MCF 10A (cell line): Measurements from ENCODE around the gene ARPC5. TPM values are rescaled to one million over a fixed set of nuclear protein-coding genes. Genes with fewer than 3 reads are reported as not detected.
"Not testable (repeated sequence)": the region's sequence is repeated elsewhere in the genome, so short reads cannot be mapped to it uniquely, and the experiment has no call there.

Source experiments
- BruUV-seq: library from RNA; stranded (reverse); fragments of 400-500 nt; replicated peaks from 2 replicates; lab custom pipeline; 2021; lab: Mats Ljungman, UMichigan
- CTCF ChIA-PET: fragments of 300-600 bp; sonication (Branson Sonifier 250); formaldehyde crosslinking; extraction: SDS; loops from one replicate; lab custom pipeline; 2021; ENCODE audit warnings: antibody characterized with exemption, inconsistent platforms; lab: Yijun Ruan, JAX
- POLR2A ChIA-PET: fragments of 300-600, 350-650 bp; sonication (Branson Sonifier 250); formaldehyde crosslinking; extraction: SDS; loops from one replicate; lab custom pipeline; 2020; ENCODE audit warnings: antibody characterized with exemption, inconsistent platforms; lab: Yijun Ruan, JAX
- DNase-seq: peaks from one replicate; pipeline ENCODE4 v3.0.0-alpha.2; 2018; ENCODE audit not compliant: unreplicated experiment
- H3K27ac Mint-ChIP-seq: one replicate; pipeline ENCODE4 v1.8.0; 2022; ENCODE audit warnings: mild to moderate bottlenecking, low read depth, mixed read lengths; ENCODE audit not compliant: unreplicated experiment
- H3K27me3 Mint-ChIP-seq: one replicate; pipeline ENCODE4 v1.8.0; 2022; ENCODE audit warnings: mixed read lengths; ENCODE audit not compliant: insufficient read depth, unreplicated experiment
- H3K36me3 Mint-ChIP-seq: one replicate; pipeline ENCODE4 v1.8.0; 2022; ENCODE audit warnings: mild to moderate bottlenecking, moderate library complexity, mixed read lengths; ENCODE audit not compliant: insufficient read depth, unreplicated experiment
- H3K4me1 Mint-ChIP-seq: one replicate; pipeline ENCODE4 v1.8.0; 2022; ENCODE audit warnings: mixed read lengths; ENCODE audit not compliant: insufficient read depth, unreplicated experiment
- H3K4me3 Mint-ChIP-seq: one replicate; pipeline ENCODE4 v1.8.0; 2022; ENCODE audit warnings: mild to moderate bottlenecking, moderate library complexity, mixed read lengths; ENCODE audit not compliant: unreplicated experiment
- H3K9me3 Mint-ChIP-seq: one replicate; pipeline ENCODE4 v1.8.0; 2022; ENCODE audit warnings: mixed read lengths; ENCODE audit not compliant: unreplicated experiment
- intact Hi-C: fragments of 100-400 bp; cut with micrococcal nuclease; formaldehyde crosslinking; loops from 2 replicates; pipeline ENCODE4 v1.14.1; 2022
- total RNA-seq: library from RNA; stranded (reverse); gene quantifications from 2 replicates; pipeline ENCODE4 v1.2.3, GENCODE V29; 2022
- TF ChIP-seq, protein P1 (sequence below): fragments of 200-600 bp; IDR thresholded peaks from one replicate; pipeline ENCODE4 v1.8.0; 2022; ENCODE audit warnings: antibody characterized with exemption, mild to moderate bottlenecking; ENCODE audit not compliant: unreplicated experiment

Gene ARPC5
- total RNA-seq, 1 experiment from 2014 or later: 195 TPM

DNA sequence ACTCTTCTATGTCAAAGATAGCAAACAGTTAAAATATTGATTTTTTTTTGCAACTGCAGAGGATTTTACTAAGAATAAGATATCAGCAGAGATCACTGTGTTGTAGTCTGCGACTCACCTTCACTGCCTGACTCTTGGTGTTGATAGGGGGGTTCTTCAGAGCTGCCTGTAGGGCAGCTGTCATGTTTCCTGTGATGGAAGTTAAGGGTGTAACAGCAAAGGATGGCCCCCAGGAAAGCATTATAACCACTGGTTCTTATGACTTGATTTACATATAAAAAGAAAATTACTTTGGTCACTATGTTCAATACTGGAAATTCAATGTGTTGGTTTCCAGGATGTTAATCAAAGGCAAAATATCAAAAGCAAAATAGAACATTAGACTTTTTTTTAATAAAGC is 2.6 kb downstream of the ARPC5 start:
- Mint-ChIP-seq H3K36me3 (peaks cover 50% of the 10 kb centered on the region), H3K27me3 (no peaks in the 10 kb centered on the region), H3K4me1 (peaks cover 28% of the 10 kb centered on the region), H3K4me3 (peak overlapping the region; percentile 100), H3K27ac (peak overlapping the region; percentile 11), H3K9me3 (no peaks in the 10 kb centered on the region)
- DNase-seq: no peak
- CTCF ChIA-PET: interaction anchor here (0.6 to 4.8 kb wide), 19 partner anchors 9 to 1696 kb away, joined by 3 to 32 read pairs (median 6); no protein-coding TSS in a partner anchor
- intact Hi-C loops: loop anchor here (1.0 to 10.0 kb wide), 3 partner anchors 24 to 752 kb away; partner anchors contain the start of genes C1orf21 and SMG7
- POLR2A ChIA-PET: interaction anchor here (0.6 to 7.4 kb wide), 15 partner anchors 12 to 425 kb away, joined by 3 to 67 read pairs (median 4); partner anchors contain the start of gene SMG7
- no TSS peak for BruUV-seq
- TF ChIP-seq, protein P1, sequence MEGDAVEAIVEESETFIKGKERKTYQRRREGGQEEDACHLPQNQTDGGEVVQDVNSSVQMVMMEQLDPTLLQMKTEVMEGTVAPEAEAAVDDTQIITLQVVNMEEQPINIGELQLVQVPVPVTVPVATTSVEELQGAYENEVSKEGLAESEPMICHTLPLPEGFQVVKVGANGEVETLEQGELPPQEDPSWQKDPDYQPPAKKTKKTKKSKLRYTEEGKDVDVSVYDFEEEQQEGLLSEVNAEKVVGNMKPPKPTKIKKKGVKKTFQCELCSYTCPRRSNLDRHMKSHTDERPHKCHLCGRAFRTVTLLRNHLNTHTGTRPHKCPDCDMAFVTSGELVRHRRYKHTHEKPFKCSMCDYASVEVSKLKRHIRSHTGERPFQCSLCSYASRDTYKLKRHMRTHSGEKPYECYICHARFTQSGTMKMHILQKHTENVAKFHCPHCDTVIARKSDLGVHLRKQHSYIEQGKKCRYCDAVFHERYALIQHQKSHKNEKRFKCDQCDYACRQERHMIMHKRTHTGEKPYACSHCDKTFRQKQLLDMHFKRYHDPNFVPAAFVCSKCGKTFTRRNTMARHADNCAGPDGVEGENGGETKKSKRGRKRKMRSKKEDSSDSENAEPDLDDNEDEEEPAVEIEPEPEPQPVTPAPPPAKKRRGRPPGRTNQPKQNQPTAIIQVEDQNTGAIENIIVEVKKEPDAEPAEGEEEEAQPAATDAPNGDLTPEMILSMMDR: no peak

DNA sequence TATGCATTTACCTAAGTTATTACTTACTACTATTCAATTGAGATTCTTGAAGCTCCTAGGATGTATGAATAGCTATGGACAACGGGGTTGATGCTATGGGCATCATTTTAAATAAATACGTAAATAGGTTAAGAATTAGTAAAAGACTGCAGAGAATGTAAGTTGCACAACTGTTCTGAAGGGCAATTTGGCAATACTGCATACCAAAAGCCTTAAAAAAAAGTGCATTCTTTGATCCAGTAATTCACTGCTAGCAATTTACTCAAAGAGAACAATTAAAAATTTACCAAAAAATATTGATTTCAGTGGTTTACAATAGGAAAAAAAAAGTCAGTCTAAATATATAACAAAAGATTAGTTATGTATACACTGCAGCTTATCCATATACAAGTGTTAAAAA is 3.5 kb downstream of the ARPC5 start:
- peak; percentile 68 for DNase-seq
- no peak overlapping the region for H3K27ac Mint-ChIP-seq
- TF ChIP-seq, protein P1: no peak
- no peaks in the 10 kb centered on the region for H3K9me3 Mint-ChIP-seq
- H3K4me3 Mint-ChIP-seq: peak overlapping the region; percentile 100
- BruUV-seq: no TSS peak
- ChIA-PET POLR2A (interaction anchor here (0.6 to 7.4 kb wide), 9 partner anchors 11 to 454 kb away, joined by 3 to 67 read pairs (median 4); partner anchors contain the start of gene SMG7), CTCF (interaction anchor here (0.6 to 4.8 kb wide), 13 partner anchors 8 to 1036 kb away, joined by 3 to 32 read pairs (median 8); no protein-coding TSS in a partner anchor)
- H3K36me3 Mint-ChIP-seq: peaks cover 57% of the 10 kb centered on the region
- intact Hi-C loops: loop anchor here (10.0 kb wide), 1 partner anchor 753 kb away; the partner anchor contains the start of gene C1orf21
- no peaks in the 10 kb centered on the region for H3K27me3 Mint-ChIP-seq
- peaks cover 28% of the 10 kb centered on the region for H3K4me1 Mint-ChIP-seq

DNA sequence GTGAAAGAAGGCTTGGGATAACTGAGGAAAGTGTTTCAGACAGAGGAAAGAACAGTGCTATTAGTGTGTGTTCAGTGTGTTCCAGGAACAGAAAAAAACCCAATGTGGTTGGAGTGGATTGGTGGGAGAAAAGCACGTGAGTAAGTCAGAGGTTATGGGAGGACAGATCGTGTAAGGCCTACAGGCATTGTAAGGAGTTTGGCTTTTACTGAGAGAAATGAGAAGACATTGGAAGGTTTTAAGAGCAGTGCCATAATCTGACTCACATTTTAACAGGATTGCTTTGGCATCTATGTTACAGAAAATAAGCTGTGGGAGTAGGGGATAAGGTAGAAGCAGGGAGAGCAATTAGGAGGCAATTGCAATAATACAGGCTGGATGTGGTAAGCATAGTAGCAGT is 4.8 kb downstream of the ARPC5 start:
- DNase-seq: peak; percentile 20
- POLR2A ChIA-PET: interaction anchor here (1.7 to 7.4 kb wide), 3 partner anchors 10 to 160 kb away, joined by 6 to 67 read pairs (median 64); partner anchors contain the start of gene SMG7
- Mint-ChIP-seq H3K36me3 (peaks cover 65% of the 10 kb centered on the region), H3K4me1 (peaks cover 20% of the 10 kb centered on the region), H3K9me3 (no peaks in the 10 kb centered on the region), H3K27me3 (no peaks in the 10 kb centered on the region), H3K27ac (peak overlapping the region; percentile 7), H3K4me3 (peak overlapping the region; percentile 51)
- CTCF ChIA-PET: interaction anchor here (1.1 to 4.8 kb wide), 7 partner anchors 8 to 396 kb away, joined by 3 to 32 read pairs (median 12); no protein-coding TSS in a partner anchor
- TF ChIP-seq, protein P1: no peak
- intact Hi-C loops: loop anchor here (10.0 kb wide), 1 partner anchor 754 kb away; the partner anchor contains the start of gene C1orf21
- BruUV-seq: no TSS peak

DNA sequence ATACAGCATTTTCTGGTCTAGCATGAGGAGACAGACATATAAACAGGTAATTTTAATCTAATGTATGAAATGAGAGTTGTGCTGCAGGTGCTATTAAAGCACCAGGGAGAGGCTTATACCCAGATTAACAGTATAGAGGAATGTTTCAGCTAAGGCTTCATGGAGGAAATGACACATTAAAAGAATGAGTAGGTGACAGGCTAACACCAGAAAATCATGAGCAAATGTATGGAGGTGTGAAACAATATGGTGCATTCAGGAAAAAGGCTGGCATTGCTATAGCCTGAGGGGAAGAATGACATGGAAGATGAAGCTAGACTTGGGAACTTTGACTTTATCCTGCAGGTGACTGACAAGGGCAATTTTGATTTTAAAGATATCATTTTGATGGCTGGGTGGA is 7.0 kb downstream of the ARPC5 start:
- ChIA-PET CTCF (interaction anchor here (0.7 to 1.5 kb wide), 5 partner anchors 19 to 666 kb away, joined by 3 to 6 read pairs (median 4); no protein-coding TSS in a partner anchor), POLR2A (interaction anchor here (1.9 to 7.4 kb wide), 2 partner anchors 9 to 158 kb away, joined by 7 to 64 read pairs; partner anchors contain the start of gene SMG7)
- BruUV-seq: no TSS peak
- peaks cover 21% of the 10 kb centered on the region for H3K4me1 Mint-ChIP-seq
- DNase-seq: no peak
- no peak overlapping the region for H3K4me3 Mint-ChIP-seq
- TF ChIP-seq, protein P1: no peak
- peaks cover 81% of the 10 kb centered on the region for H3K36me3 Mint-ChIP-seq
- peak overlapping the region; percentile 68 for H3K27ac Mint-ChIP-seq
- H3K9me3 Mint-ChIP-seq: no peaks in the 10 kb centered on the region
- intact Hi-C loops: no loop called here
- H3K27me3 Mint-ChIP-seq: no peaks in the 10 kb centered on the region

DNA sequence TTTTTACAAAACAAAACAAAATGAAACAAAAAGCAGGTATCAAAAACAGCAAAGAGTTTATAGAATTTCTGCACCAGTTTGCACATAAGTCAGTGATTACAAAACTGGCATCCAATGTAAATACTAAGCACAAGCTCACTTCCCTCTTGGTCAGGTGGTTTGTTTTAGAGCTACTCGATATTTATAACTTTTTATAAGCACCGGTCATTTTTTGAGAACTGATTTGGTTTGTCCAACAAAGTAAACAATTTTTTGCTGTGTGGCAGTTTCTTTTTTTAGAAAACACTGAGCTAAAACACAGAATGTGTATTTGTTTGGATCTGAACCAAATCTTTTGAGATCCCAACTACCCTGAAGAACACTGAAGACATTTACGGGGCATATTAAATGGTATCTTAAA is 9.3 kb downstream of the ARPC5 start:
- ChIA-PET CTCF (interaction anchor here (0.6 to 2.8 kb wide), 9 partner anchors 8 to 321 kb away, joined by 3 to 18 read pairs (median 5); no protein-coding TSS in a partner anchor), POLR2A (interaction anchor here (0.6 to 2.3 kb wide), 5 partner anchors 9 to 344 kb away, joined by 3 to 12 read pairs (median 5); partner anchors contain the start of genes ARPC5 and SMG7)
- Mint-ChIP-seq H3K36me3 (peaks cover 77% of the 10 kb centered on the region), H3K4me1 (peaks cover 29% of the 10 kb centered on the region)
- H3K27me3 Mint-ChIP-seq, intact Hi-C loops, H3K9me3 Mint-ChIP-seq, BruUV-seq, DNase-seq, H3K4me3 Mint-ChIP-seq, H3K27ac Mint-ChIP-seq: not testable (repeated sequence)
